H9 (cell line): ENCODE measurements around the gene B4GALNT4. TPM values are rescaled to one million over a fixed set of nuclear protein-coding genes. Genes with fewer than 3 reads are reported as not detected.

Source experiments
- DNase-seq: peaks from one replicate; pipeline ENCODE4 v3.0.0-alpha.2; 2017
- H2AFZ ChIP-seq: one replicate; pipeline ENCODE4 v1.6.1; 2013; ENCODE audit warnings: mild to moderate bottlenecking, low read length, control low read depth, moderate library complexity
- H2AK5ac ChIP-seq: 2 replicates; pipeline ENCODE4 v1.6.1; 2013; ENCODE audit warnings: low read length, control low read depth, mixed read lengths; ENCODE audit not compliant: insufficient read length
- H2BK120ac ChIP-seq: one replicate; pipeline ENCODE4 v1.6.1; 2013; ENCODE audit warnings: low read depth, mild to moderate bottlenecking, low read length, control low read depth, inconsistent platforms; ENCODE audit not compliant: poor library complexity, severe bottlenecking
- H2BK12ac ChIP-seq: 2 replicates; pipeline ENCODE4 v1.6.1; 2013; ENCODE audit warnings: low read length, control low read depth, mixed read lengths, low read depth; ENCODE audit not compliant: insufficient read length
- H2BK15ac ChIP-seq: 2 replicates; pipeline ENCODE4 v1.6.1; 2013; ENCODE audit warnings: low read depth, low read length, control low read depth
- H2BK20ac ChIP-seq: one replicate; pipeline ENCODE4 v1.6.1; 2013; ENCODE audit warnings: low read depth, mild to moderate bottlenecking, low read length, control low read depth, inconsistent platforms; ENCODE audit not compliant: poor library complexity, severe bottlenecking
- H2BK5ac ChIP-seq: 2 replicates; pipeline ENCODE4 v1.6.1; 2013; ENCODE audit warnings: low read length, control low read depth, mixed read lengths; ENCODE audit not compliant: insufficient read length
- H3K14ac ChIP-seq: 2 replicates; pipeline ENCODE4 v1.6.1; 2013; ENCODE audit warnings: low read length, control low read depth; ENCODE audit not compliant: insufficient read depth
- H3K18ac ChIP-seq: 2 replicates; pipeline ENCODE4 v1.6.1; 2013; ENCODE audit warnings: low read depth, mild to moderate bottlenecking, mixed read lengths, low read length, control low read depth; ENCODE audit not compliant: insufficient read length
- H3K23ac ChIP-seq: 2 replicates; pipeline ENCODE4 v1.6.1; 2013; ENCODE audit warnings: low read length, control low read depth, mixed read lengths, low read depth; ENCODE audit not compliant: insufficient read length
- H3K23me2 ChIP-seq: 2 replicates; pipeline ENCODE4 v1.6.1; 2013; ENCODE audit warnings: low read depth, mild to moderate bottlenecking, mixed read lengths, low read length, control low read depth; ENCODE audit not compliant: insufficient read length, poor library complexity, severe bottlenecking
- H3K27ac ChIP-seq: 2 replicates; pipeline ENCODE4 v1.5.1; 2013; ENCODE audit warnings: low read length, control low read depth, mixed read lengths, low read depth; ENCODE audit not compliant: insufficient read length
- H3K27me3 ChIP-seq: 2 replicates; pipeline ENCODE4 v1.6.1; 2013; ENCODE audit warnings: low read length, control low read depth, inconsistent platforms; ENCODE audit not compliant: insufficient read depth
- H3K4ac ChIP-seq: 2 replicates; pipeline ENCODE4 v1.6.1; 2013; ENCODE audit warnings: low read depth, mild to moderate bottlenecking, control low read depth, inconsistent platforms, low read length, moderate library complexity
- H3K4me1 ChIP-seq: 2 replicates; pipeline ENCODE4 v1.6.1; 2013; ENCODE audit warnings: low read length, control low read depth, inconsistent platforms; ENCODE audit not compliant: insufficient read depth
- H3K4me2 ChIP-seq: 2 replicates; pipeline ENCODE4 v1.6.1; 2013; ENCODE audit warnings: low read length, control low read depth, mixed read lengths; ENCODE audit not compliant: insufficient read length, insufficient read depth
- H3K56ac ChIP-seq: 2 replicates; pipeline ENCODE4 v1.6.1; 2013; ENCODE audit warnings: low read depth, mild to moderate bottlenecking, mixed read lengths, low read length, control low read depth; ENCODE audit not compliant: insufficient read length
- H3K79me1 ChIP-seq: 2 replicates; pipeline ENCODE4 v1.6.1; 2013; ENCODE audit warnings: low read depth, mild to moderate bottlenecking, moderate library complexity, low read length, control low read depth, inconsistent platforms; ENCODE audit not compliant: insufficient read depth, poor library complexity, severe bottlenecking
- H3K79me2 ChIP-seq: 2 replicates; pipeline ENCODE4 v1.6.1; 2013; ENCODE audit warnings: low read length, control low read depth, inconsistent platforms; ENCODE audit not compliant: insufficient read depth
- H3K9ac ChIP-seq: 2 replicates; pipeline ENCODE4 v1.6.1; 2013; ENCODE audit warnings: low read length, control low read depth, mixed read lengths; ENCODE audit not compliant: insufficient read length; ENCODE audit errors: extremely low read depth
- H3K9me3 ChIP-seq: one replicate; pipeline ENCODE4 v1.6.1; 2013; ENCODE audit warnings: low read depth, low read length, inconsistent platforms; ENCODE audit not compliant: control insufficient read depth
- H3T11ph ChIP-seq: one replicate; pipeline ENCODE4 v1.6.1; 2013; ENCODE audit warnings: mild to moderate bottlenecking, low read length, control low read depth, inconsistent platforms
- H4K20me1 ChIP-seq: one replicate; pipeline ENCODE4 v1.6.1; 2013; ENCODE audit not compliant: control insufficient read depth, insufficient read length, insufficient read depth
- H4K5ac ChIP-seq: 2 replicates; pipeline ENCODE4 v1.6.1; 2013; ENCODE audit warnings: low read depth, mild to moderate bottlenecking, mixed read lengths, low read length, control low read depth; ENCODE audit not compliant: insufficient read length
- H4K8ac ChIP-seq: replicated peaks from 2 replicates; pipeline ENCODE4 v1.6.1; 2013; ENCODE audit warnings: low read length, control low read depth, mixed read lengths, low read depth; ENCODE audit not compliant: insufficient read length
- H4K91ac ChIP-seq: 2 replicates; pipeline ENCODE4 v1.6.1; 2013; ENCODE audit warnings: low read depth, mild to moderate bottlenecking, moderate library complexity, mixed read lengths, low read length, control low read depth; ENCODE audit not compliant: insufficient read length
- H3K27ac Mint-ChIP-seq, 3 experiments: 2 replicates in 2 of 3; 3 replicates in 1 of 3; pipeline ENCODE4 v1.8.0; 2020 to 2021; ENCODE audit warnings: mixed read lengths in 3 of 3, mild to moderate bottlenecking in 1 of 3, moderate library complexity in 1 of 3
- H3K27me3 Mint-ChIP-seq: 2 replicates; pipeline ENCODE4 v1.8.0; 2021; ENCODE audit warnings: low read depth, mild to moderate bottlenecking, moderate library complexity, mixed read lengths
- H3K36me3 Mint-ChIP-seq, 3 experiments: 2 replicates in 2 of 3; 3 replicates in 1 of 3; pipeline ENCODE4 v1.8.0; 2020 to 2021; ENCODE audit warnings: low read depth in 3 of 3, mixed read lengths in 3 of 3; ENCODE audit not compliant: insufficient read depth in 1 of 3
- H3K4me1 Mint-ChIP-seq, 2 experiments: 2 replicates each; pipeline ENCODE4 v1.8.0; 2020; ENCODE audit warnings: mixed read lengths in 2 of 2
- H3K4me3 Mint-ChIP-seq, 2 experiments: 2 replicates in 1 of 2; 3 replicates in 1 of 2; pipeline ENCODE4 v1.8.0; 2020 to 2021; ENCODE audit warnings: mild to moderate bottlenecking in 2 of 2, mixed read lengths in 2 of 2, moderate library complexity in 1 of 2
- H3K9me3 Mint-ChIP-seq, 2 experiments: 2 replicates in 1 of 2; 3 replicates in 1 of 2; pipeline ENCODE4 v1.8.0; 2020; ENCODE audit warnings: mild to moderate bottlenecking in 2 of 2, mixed read lengths in 2 of 2, moderate library complexity in 1 of 2
- WGBS: extraction: QIAGEN DNeasy Blood & Tissue Kit; methylation state at CpG from one replicate; pipeline ENCODE4 v1.1.7; 2013; ENCODE audit warnings: missing lambda C conversion rate, low lambda C conversion rate, mixed read lengths; ENCODE audit not compliant: insufficient read length; ENCODE audit errors: extremely low coverage; 5-methylcytosine and 5-hydroxymethylcytosine counted together
- total RNA-seq: library from RNA; stranded (reverse); gene quantifications from 2 replicates; pipeline ENCODE4 v1.2.1, GENCODE V29; 2021
- TF ChIP-seq, protein P1 (sequence below): fragments of 200-600 bp; sonication (generic); conservative IDR thresholded peaks from 3 replicates; pipeline ENCODE4 v1.8.0; 2021; ENCODE audit warnings: antibody characterized with exemption, mild to moderate bottlenecking

The B4GALNT4 gene
- total RNA-seq, 1 experiment from 2014 or later: 105 TPM

- no CpG with 5 or more reads among the region's 24 CpGs for WGBS
- H3K79me1 ChIP-seq: no peaks in the 10 kb centered on the region
- peaks cover 35% of the 10 kb centered on the region for H3K27me3 Mint-ChIP-seq
- DNase-seq: peak; percentile 87
- TF ChIP-seq, protein P1, sequence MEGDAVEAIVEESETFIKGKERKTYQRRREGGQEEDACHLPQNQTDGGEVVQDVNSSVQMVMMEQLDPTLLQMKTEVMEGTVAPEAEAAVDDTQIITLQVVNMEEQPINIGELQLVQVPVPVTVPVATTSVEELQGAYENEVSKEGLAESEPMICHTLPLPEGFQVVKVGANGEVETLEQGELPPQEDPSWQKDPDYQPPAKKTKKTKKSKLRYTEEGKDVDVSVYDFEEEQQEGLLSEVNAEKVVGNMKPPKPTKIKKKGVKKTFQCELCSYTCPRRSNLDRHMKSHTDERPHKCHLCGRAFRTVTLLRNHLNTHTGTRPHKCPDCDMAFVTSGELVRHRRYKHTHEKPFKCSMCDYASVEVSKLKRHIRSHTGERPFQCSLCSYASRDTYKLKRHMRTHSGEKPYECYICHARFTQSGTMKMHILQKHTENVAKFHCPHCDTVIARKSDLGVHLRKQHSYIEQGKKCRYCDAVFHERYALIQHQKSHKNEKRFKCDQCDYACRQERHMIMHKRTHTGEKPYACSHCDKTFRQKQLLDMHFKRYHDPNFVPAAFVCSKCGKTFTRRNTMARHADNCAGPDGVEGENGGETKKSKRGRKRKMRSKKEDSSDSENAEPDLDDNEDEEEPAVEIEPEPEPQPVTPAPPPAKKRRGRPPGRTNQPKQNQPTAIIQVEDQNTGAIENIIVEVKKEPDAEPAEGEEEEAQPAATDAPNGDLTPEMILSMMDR: peak; percentile 88
- H2BK120ac ChIP-seq: no peak overlapping the region
- peaks cover 12 to 20% of the 10 kb centered on the region in 2 experiments for H3K4me1 Mint-ChIP-seq
- H3K9ac ChIP-seq: no peak overlapping the region
- H4K5ac ChIP-seq: no peak overlapping the region
- no peak overlapping the region for H3K56ac ChIP-seq
- H4K20me1 ChIP-seq: no peaks in the 10 kb centered on the region
- H2BK15ac ChIP-seq: no peak overlapping the region
- H3K23ac ChIP-seq: no peak overlapping the region
- H3K23me2 ChIP-seq: no peaks in the 10 kb centered on the region
- peaks cover 8% of the 10 kb centered on the region for H3K9me3 ChIP-seq
- no peak overlapping the region for H2BK20ac ChIP-seq
- no peak overlapping the region for H3K14ac ChIP-seq
- H3K4me1 ChIP-seq: no peaks in the 10 kb centered on the region
- H4K91ac ChIP-seq: no peak overlapping the region
- H3K4me2 ChIP-seq: no peak overlapping the region
- H3T11ph ChIP-seq: no peak overlapping the region
- no peak overlapping the region for H3K27ac ChIP-seq
- no peak overlapping the region for H3K18ac ChIP-seq
- no peak overlapping the region for H2BK5ac ChIP-seq
- H2AK5ac ChIP-seq: no peak overlapping the region
- H3K9me3 Mint-ChIP-seq: peaks cover 27 to 28% of the 10 kb centered on the region in 2 experiments
- H4K8ac ChIP-seq: no peak overlapping the region
- no peak overlapping the region for H3K4ac ChIP-seq
- H3K4me3 Mint-ChIP-seq: no peak overlapping the region
- no peak overlapping the region for H2AFZ ChIP-seq
- H2BK12ac ChIP-seq: no peak overlapping the region
- no peaks in the 10 kb centered on the region for H3K27me3 ChIP-seq
- no peaks in the 10 kb centered on the region for H3K79me2 ChIP-seq
- H3K36me3 Mint-ChIP-seq: peaks cover 6 to 14% (median 11%) of the 10 kb centered on the region in 3 experiments; a peak in 6 of 7 replicates
- H3K27ac Mint-ChIP-seq: peak overlapping the region in 2 of 3 experiments; percentile 23 to 70; a peak in 2 of 7 replicates
Observed at GRCh38 chr11:363948-364761, 5.1 kb upstream of the B4GALNT4 start.
